Thyroid gland (tissue), 4 donors: ENCODE measurements around the gene ELP2.

Experiments used
- POLR2A ChIP-seq, 2 donors: fragments of 450-650 bp; IDR thresholded peaks; one replicate each; pipeline ENCODE4 v1.6.1; 2017; ENCODE audit warnings: antibody characterized with exemption in 2 of 2, mild to moderate bottlenecking in 2 of 2, moderate library complexity in 1 of 2
- TF ChIP-seq, protein P1 (sequence below), 6 experiments: fragments of 200-600 bp in 3 of 6; fragments of 450-650 bp in 3 of 6; sonication (generic) in 3 of 6; IDR thresholded peaks; one replicate each; pipeline ENCODE4 v1.5.1; 2016 to 2019; ENCODE audit warnings: antibody characterized with exemption in 6 of 6, mild to moderate bottlenecking in 2 of 6, inconsistent platforms in 1 of 6, moderate library complexity in 1 of 6

DNA sequence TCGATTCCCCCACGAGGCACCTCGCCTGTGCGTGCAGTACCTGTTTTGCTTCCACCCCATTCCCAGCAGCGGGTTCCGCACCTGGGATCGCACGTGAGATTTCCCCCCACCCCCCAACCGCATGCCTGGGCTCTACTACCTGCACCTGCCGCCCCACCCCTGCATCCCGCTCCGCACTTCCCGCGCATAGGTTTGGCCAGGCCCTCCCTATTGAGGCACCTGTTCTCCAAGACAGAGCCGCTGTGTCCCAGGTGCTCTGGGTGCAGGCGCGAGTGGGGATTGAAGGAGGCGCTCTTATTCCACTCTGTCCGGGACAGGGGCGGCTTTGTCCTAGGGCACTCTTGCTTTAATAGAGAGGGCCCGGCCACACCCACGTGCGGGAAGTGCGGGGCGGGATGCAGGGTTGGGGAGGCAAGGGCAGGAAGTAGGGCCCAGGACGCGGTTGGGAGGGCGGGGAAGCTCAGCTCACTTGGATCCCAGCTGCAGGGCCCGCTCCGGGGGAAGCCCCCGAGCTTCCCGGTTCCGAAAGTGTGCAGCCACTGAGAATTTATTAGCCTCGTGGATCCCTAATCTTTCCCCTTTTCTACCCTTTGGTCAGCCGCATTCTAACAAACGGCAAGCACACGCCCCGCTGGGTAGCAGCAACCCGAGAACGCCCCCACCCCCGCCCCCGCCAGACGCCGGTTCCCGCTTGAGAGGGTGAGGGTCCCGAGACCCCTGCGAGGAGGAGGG lies 56.9 kb downstream of the ELP2 start:
- TF ChIP-seq POLR2A (IDR thresholded peaks at IDR 0.05), result no peak
- TF ChIP-seq, protein P1, sequence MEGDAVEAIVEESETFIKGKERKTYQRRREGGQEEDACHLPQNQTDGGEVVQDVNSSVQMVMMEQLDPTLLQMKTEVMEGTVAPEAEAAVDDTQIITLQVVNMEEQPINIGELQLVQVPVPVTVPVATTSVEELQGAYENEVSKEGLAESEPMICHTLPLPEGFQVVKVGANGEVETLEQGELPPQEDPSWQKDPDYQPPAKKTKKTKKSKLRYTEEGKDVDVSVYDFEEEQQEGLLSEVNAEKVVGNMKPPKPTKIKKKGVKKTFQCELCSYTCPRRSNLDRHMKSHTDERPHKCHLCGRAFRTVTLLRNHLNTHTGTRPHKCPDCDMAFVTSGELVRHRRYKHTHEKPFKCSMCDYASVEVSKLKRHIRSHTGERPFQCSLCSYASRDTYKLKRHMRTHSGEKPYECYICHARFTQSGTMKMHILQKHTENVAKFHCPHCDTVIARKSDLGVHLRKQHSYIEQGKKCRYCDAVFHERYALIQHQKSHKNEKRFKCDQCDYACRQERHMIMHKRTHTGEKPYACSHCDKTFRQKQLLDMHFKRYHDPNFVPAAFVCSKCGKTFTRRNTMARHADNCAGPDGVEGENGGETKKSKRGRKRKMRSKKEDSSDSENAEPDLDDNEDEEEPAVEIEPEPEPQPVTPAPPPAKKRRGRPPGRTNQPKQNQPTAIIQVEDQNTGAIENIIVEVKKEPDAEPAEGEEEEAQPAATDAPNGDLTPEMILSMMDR (IDR thresholded peaks at IDR 0.05), result no peak
